HS-5 (cell line): ENCODE data around the gene SAFB.

Experiments used
- DNase-seq: peaks from one replicate; pipeline ENCODE4 v3.0.0-alpha.2; 2012; ENCODE audit warnings: low read depth

The SAFB gene

GRCh38 chr19:5622465-5623396 lies at the start of gene SAFB, which contains the start of gene SAFB2:
Gene SAFB, plus strand, starts transcription at chr19:5623083. Its CDS starts 123 bp downstream, at chr19:5623206.
Gene SAFB2, minus strand, starts transcription at chr19:5622776. Its CDS starts 61 bp downstream, at chr19:5622715.
- peak; percentile 97 for DNase-seq

GRCh38 chr19:5575590-5575989 lies 47.3 kb upstream of the SAFB start:
- DNase-seq, result no peak

GRCh38 chr19:5578097-5578846 lies 44.6 kb upstream of the SAFB start:
- DNase-seq, result peak; percentile 5

- no peak for DNase-seq
These were observed 43.6 kb upstream of the SAFB start for GRCh38 chr19:5579286-5579685.

GRCh38 chr19:5579697-5580096 lies 43.2 kb upstream of the SAFB start:
- no peak for DNase-seq

- DNase-seq, result no peak
These were observed 42.7 kb upstream of the SAFB start for GRCh38 chr19:5580161-5580571.

GRCh38 chr19:5585461-5586299 lies 37.2 kb upstream of the SAFB start:
- DNase-seq, result no peak

- DNase-seq, result no peak
These were observed 36.4 kb upstream of the SAFB start for GRCh38 chr19:5586300-5587070.

GRCh38 chr19:5587071-5587455 lies 35.8 kb upstream of the SAFB start:
- no peak for DNase-seq

- no peak for DNase-seq
These were observed 35.2 kb upstream of the SAFB start for GRCh38 chr19:5587661-5588060.

GRCh38 chr19:5588441-5588840 lies 34.4 kb upstream of the SAFB start:
- DNase-seq, result no peak

GRCh38 chr19:5588906-5589676 lies 33.8 kb upstream of the SAFB start:
- DNase-seq, result no peak

GRCh38 chr19:5590151-5590864 lies 32.6 kb upstream of the SAFB start:
- DNase-seq, result no peak

GRCh38 chr19:5590865-5591154 lies 32.1 kb upstream of the SAFB start:
- DNase-seq, result no peak

- DNase-seq, result no peak
These were observed 31.4 kb upstream of the SAFB start for GRCh38 chr19:5591476-5591875.

GRCh38 chr19:5592531-5593342 lies 30.1 kb upstream of the SAFB start:
- DNase-seq, result no peak

GRCh38 chr19:5593343-5594255 lies 29.3 kb upstream of the SAFB start:
- DNase-seq, result no peak

- DNase-seq, result no peak
These were observed 28.3 kb upstream of the SAFB start for GRCh38 chr19:5594521-5594950.
